Coronary artery (tissue), 2 donors: ENCODE measurements around the gene SLC25A5.

ENCODE experiments used
- DNase-seq: peaks from one replicate; pipeline ENCODE4 v3.0.0-alpha.2; 2017; ENCODE audit warnings: low spot score
- H3K27ac ChIP-seq, 2 donors: fragments of 200-600 bp; sonication (generic); one replicate each; pipeline ENCODE4 v1.5.1; 2016 to 2019
- H3K4me3 ChIP-seq: fragments of 200-600 bp; sonication (generic); 2 replicates; pipeline ENCODE4 v1.5.1; 2016; ENCODE audit warnings: mild to moderate bottlenecking, moderate library complexity
- CTCF ChIP-seq: fragments of 200-600 bp; sonication (generic); IDR thresholded peaks from one replicate; pipeline ENCODE4 v1.5.1; 2019; ENCODE audit warnings: antibody characterized with exemption

SLC25A5 gene

DNA sequence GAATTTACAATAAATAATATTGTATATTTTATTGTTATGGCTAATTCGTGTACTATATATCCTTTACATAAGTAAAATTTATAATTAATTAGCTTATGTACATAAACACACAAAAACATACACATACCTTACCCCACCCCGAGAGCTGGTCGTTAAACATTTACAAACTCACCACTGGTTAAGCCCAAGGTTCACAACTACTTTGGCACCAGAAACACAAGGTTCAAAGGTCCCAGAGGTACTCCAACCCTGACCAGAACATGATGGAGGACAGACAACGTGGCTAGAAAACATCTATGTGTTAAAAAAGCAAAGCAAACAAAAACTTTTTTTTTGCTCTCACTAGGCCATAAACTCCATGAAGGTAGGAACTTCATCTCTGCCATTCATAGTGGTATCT lies 37.7 kb downstream of the SLC25A5 start:
- H3K27ac ChIP-seq: no peak overlapping the region
- no peak for TF ChIP-seq CTCF
- no peak for DNase-seq
- no peak overlapping the region for H3K4me3 ChIP-seq

DNA sequence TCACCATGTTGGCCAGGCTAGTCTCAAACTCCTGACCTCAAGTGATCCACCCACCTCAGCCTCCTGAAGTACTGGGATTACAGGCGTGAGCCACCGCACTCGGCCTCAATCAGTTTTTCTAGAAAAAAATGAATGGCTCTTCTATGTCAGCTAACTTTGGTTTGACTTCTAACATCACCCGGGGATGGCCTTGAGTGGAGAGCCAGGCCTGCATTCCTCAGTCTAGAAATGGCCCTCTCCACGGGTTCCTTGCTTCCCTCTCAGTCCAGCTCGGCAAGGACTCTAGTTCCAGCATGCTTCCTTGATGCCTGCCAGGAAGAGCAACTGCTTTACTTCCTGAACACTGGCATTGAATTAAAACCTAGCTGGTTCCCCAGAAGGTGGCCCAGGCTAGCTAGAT lies 39.0 kb downstream of the SLC25A5 start:
- no peak for TF ChIP-seq CTCF
- H3K27ac ChIP-seq: no peak overlapping the region
- DNase-seq: no peak
- no peak overlapping the region for H3K4me3 ChIP-seq

DNA sequence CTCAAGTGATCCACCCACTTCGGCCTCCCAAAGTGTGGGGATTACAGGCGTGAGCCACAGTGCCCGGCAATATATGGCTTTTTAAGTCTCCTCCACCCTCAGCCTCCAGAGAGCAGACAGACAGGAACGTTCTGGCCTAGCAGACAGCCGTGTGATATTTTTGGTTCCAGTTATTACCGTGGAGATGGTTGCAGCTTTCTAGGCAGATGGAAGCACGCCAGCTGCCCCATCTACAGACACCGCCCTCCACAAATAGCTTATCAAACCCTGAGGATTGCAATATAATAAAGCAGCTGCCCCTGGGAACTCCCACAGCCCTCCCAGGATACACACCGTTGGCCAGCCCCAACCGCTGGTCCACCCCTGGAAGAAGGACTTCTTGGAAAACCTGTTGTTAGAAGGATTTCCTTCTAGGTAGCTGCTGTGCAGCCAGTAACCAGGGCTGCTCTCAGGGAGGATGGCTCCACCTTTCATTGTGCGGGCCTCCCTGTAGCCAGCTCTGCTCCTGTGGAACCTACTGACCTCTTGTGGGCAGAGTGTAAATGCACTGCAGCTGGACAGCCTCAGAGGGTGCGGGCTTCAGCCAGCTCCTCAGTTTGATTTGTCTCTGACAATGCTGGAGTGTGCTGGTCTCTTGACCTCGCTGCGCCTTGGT lies 44.0 kb downstream of the SLC25A5 start:
- no peak for TF ChIP-seq CTCF
- Histone ChIP-seq H3K4me3 (no peak overlapping the region), H3K27ac (no peak overlapping the region)
- DNase-seq: no peak

DNA sequence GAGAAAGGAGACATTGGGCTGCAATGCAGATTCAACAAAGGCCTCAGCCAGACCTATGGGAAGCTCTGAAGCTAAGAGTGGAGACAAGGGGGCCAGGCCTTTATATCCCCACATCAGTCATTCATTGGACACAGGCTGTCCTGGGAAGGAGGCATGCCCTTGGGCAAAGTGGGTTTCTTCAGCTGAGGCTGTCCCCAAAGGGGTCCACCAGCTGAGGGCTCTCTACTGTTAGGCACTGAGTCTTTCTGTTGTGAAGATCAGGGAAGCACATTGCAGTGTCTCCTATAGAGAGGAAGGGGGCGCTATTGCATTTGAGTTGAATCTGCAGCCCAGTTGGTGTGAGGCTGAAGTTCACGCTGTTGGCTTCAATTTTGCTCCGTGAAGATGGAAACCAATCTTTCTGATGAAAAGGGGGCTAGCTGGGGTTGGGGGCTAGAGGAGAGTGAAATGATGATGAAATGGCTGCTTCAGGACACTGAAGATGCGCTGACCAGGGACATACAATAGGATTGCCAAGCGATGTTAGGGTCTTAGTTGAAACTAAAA lies 48.0 kb downstream of the SLC25A5 start:
- Histone ChIP-seq H3K27ac (no peak overlapping the region), H3K4me3 (no peak overlapping the region)
- no peak for DNase-seq
- TF ChIP-seq CTCF: peak; percentile 51

DNA sequence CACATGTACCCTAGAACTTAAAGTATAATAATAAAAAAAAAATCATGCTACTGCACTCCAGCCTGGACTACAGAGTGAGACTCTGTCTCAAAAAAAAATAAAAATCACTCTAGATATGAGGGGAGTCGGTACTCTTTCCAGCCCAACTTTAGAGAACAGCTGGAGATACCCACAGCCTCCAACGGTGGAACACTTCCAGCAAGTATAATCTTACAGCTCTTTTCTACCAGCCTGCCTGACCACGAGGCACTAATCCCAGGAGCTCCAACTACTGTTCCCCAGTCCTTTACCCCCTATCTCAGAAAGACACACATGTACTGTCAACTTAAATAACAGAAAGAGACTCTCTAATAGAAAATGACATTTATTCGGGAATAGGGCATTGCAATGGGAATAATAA lies 50.1 kb downstream of the SLC25A5 start:
- Histone ChIP-seq H3K4me3 (no peak overlapping the region), H3K27ac (no peak overlapping the region)
- no peak for DNase-seq
- no peak for TF ChIP-seq CTCF
